K562 (cell line): ENCODE measurements around the gene CRTC3. TPM values are rescaled to one million over a fixed set of nuclear protein-coding genes. Genes with fewer than 3 reads are reported as not detected.

Experiments used
- ARID2 ChIP-seq: fragments of 450-650 bp; IDR thresholded peaks from 2 replicates; pipeline ENCODE4 v1.6.1; 2017; ENCODE audit warnings: antibody characterized with exemption, mild to moderate bottlenecking
- BHLHE40 ChIP-seq: IDR thresholded peaks from 2 replicates; pipeline ENCODE4 v1.6.1; 2011; ENCODE audit warnings: low read length, improper control_type of control experiment
- CBX5 ChIP-seq: IDR thresholded peaks from 2 replicates; pipeline ENCODE4 v1.6.1; 2014; ENCODE audit warnings: low read depth, borderline replicate concordance
- CEBPB ChIP-seq: fragments of 450-650 bp; IDR thresholded peaks from 2 replicates; pipeline ENCODE4 v1.6.1; 2016; ENCODE audit warnings: missing genetic modification characterization, missing compliant biosample characterization
- CREBBP ChIP-seq: IDR thresholded peaks from one replicate; pipeline ENCODE4 v1.6.1; 2012; ENCODE audit warnings: low read depth, mild to moderate bottlenecking, control low read depth, inconsistent platforms, low read length
- CSDE1 ChIP-seq, 2 experiments: fragments of 450-650 bp; IDR thresholded peaks; 2 replicates each; pipeline ENCODE4 v1.6.1; 2016; ENCODE audit warnings: mild to moderate bottlenecking in 1 of 2
- HLTF ChIP-seq: fragments of 450-650 bp; IDR thresholded peaks from 2 replicates; pipeline ENCODE4 v1.6.1; 2016
- MAFK ChIP-seq: IDR thresholded peaks from 2 replicates; pipeline ENCODE4 v1.6.1; 2011; ENCODE audit warnings: low read length, improper control_type of control experiment
- NBN ChIP-seq: fragments of 450-650 bp; IDR thresholded peaks from 2 replicates; pipeline ENCODE4 v1.6.1; 2016; ENCODE audit warnings: low read depth, mild to moderate bottlenecking
- NCOA6 ChIP-seq: fragments of 450-650 bp; IDR thresholded peaks from 2 replicates; pipeline ENCODE4 v1.6.1; 2017; ENCODE audit warnings: mild to moderate bottlenecking
- NFIC ChIP-seq: fragments of 450-650 bp; IDR thresholded peaks from 2 replicates; pipeline ENCODE4 v1.6.1; 2017; ENCODE audit warnings: mild to moderate bottlenecking, inconsistent platforms
- NFXL1 ChIP-seq: fragments of 450-650 bp; formaldehyde crosslinking; IDR thresholded peaks from 2 replicates; pipeline ENCODE4 v1.4.0; 2021; ENCODE audit warnings: mild to moderate bottlenecking
- NR2C1 ChIP-seq, 2 experiments: fragments of 450-650 bp; IDR thresholded peaks; 2 replicates each; pipeline ENCODE4 v1.6.1; 2017; ENCODE audit warnings: mild to moderate bottlenecking in 2 of 2, antibody characterized with exemption in 1 of 2, inconsistent platforms in 1 of 2, missing compliant biosample characterization in 1 of 2, missing genetic modification characterization in 1 of 2
- POLR2G ChIP-seq: fragments of 200-400 bp; formaldehyde crosslinking; IDR thresholded peaks from 2 replicates; pipeline ENCODE4 v1.6.1; 2017; ENCODE audit warnings: low read depth, mild to moderate bottlenecking, antibody characterized with exemption, low read length, moderate library complexity
- SLC30A9 ChIP-seq: fragments of 250-450 bp; sonication (Bioruptor Pico); IDR thresholded peaks from 2 replicates; pipeline ENCODE4 v1.8.0; 2022; ENCODE audit warnings: mild to moderate bottlenecking, moderate library complexity
- ZBTB17 ChIP-seq: fragments of 450-650 bp; formaldehyde crosslinking; IDR thresholded peaks from 2 replicates; pipeline ENCODE4 v1.4.0; 2020; ENCODE audit warnings: mild to moderate bottlenecking
- ZNF24 ChIP-seq: fragments of 450-650 bp; IDR thresholded peaks from 2 replicates; pipeline ENCODE4 v1.6.1; 2016
- ZNF431 ChIP-seq: sonication (generic); formaldehyde crosslinking; IDR thresholded peaks from 2 replicates; pipeline ENCODE4 v1.8.0; 2022; ENCODE audit warnings: mild to moderate bottlenecking, missing genetic modification reagents
- ZNF551 ChIP-seq: fragments of 250-450 bp; sonication (Bioruptor Pico); IDR thresholded peaks from 2 replicates; pipeline ENCODE4 v1.5.0; 2021; ENCODE audit warnings: mild to moderate bottlenecking, moderate library complexity
- polyA plus RNA-seq, 8 experiments: library from polyadenylated mRNA; depleted of rRNA in 4 of 8; stranded (reverse) in 5 of 8; unstranded in 3 of 8; fragments of >200 nt; fragmentation: Nextera tagmentation in 2 of 8; fragmentation: Illumina TruSeq in 1 of 8; extraction: Ambion mirVana in 2 of 8; extraction: Trizol in 1 of 8; gene quantifications; 2 replicates each; pipeline versions ENCODE4 v1.2.1 to v1.2.3, GENCODE V29; 2011 to 2014; ENCODE audit warnings: inconsistent platforms in 1 of 8, missing spikeins in 1 of 8
- total RNA-seq, 7 experiments: library from RNA; depleted of rRNA in 6 of 7; stranded (reverse); fragments of >200 nt in 6 of 7; fragmentation: Illumina TruSeq in 2 of 7; extraction: Trizol in 2 of 7; gene quantifications; 2 replicates each; pipeline versions ENCODE4 v1.2.1 to v1.2.3, GENCODE V29; 2011 to 2021; ENCODE audit warnings: low replicate concordance in 1 of 7
- TF ChIP-seq, protein P1 (sequence below): sonication (generic); formaldehyde crosslinking; IDR thresholded peaks from 2 replicates; pipeline ENCODE4 v1.8.1; 2023; ENCODE audit warnings: mild to moderate bottlenecking, missing genetic modification reagents
- TF ChIP-seq, protein P2 (sequence below): fragments of 250-450 bp; sonication (Bioruptor Pico); IDR thresholded peaks from 2 replicates; pipeline ENCODE4 v1.5.0; 2020; ENCODE audit warnings: mild to moderate bottlenecking
- TF ChIP-seq, protein P3 (sequence below): sonication (generic); formaldehyde crosslinking; IDR thresholded peaks from 2 replicates; pipeline ENCODE4 v1.8.0; 2022; ENCODE audit warnings: missing genetic modification reagents, mild to moderate bottlenecking, borderline replicate concordance
- TF ChIP-seq, protein P4 (sequence below): fragments of 450-650 bp; formaldehyde crosslinking; IDR thresholded peaks from 2 replicates; pipeline ENCODE4 v1.4.0; 2022; ENCODE audit warnings: missing genetic modification characterization
- TF ChIP-seq, protein P5 (sequence below): sonication (generic); formaldehyde crosslinking; IDR thresholded peaks from 2 replicates; pipeline ENCODE4 v1.8.1; 2022; ENCODE audit warnings: missing genetic modification reagents

CRTC3 gene
- total and polyA plus RNA-seq, 9 of the 15 experiments (the other 6 are each of a cell fraction or from before 2014, with no cell fraction given) = 1.2 to 19.0 (median 11.6) TPM

GRCh38 chr15:90664650-90665287 is 135.0 kb downstream of the CRTC3 start (continued):
- TF ChIP-seq, protein P1, sequence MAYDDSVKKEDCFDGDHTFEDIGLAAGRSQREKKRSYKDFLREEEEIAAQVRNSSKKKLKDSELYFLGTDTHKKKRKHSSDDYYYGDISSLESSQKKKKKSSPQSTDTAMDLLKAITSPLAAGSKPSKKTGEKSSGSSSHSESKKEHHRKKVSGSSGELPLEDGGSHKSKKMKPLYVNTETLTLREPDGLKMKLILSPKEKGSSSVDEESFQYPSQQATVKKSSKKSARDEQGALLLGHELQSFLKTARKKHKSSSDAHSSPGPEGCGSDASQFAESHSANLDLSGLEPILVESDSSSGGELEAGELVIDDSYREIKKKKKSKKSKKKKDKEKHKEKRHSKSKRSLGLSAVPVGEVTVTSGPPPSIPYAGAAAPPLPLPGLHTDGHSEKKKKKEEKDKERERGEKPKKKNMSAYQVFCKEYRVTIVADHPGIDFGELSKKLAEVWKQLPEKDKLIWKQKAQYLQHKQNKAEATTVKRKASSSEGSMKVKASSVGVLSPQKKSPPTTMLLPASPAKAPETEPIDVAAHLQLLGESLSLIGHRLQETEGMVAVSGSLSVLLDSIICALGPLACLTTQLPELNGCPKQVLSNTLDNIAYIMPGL = no peak
- TF ChIP-seq NFXL1 (CRISPR knock-in tag) (no peak), POLR2G (peak; percentile 71), SLC30A9 (CRISPR knock-in tag) (no peak), MAFK (no peak), HLTF (0 out of 2 replicates have a peak, but pooled peaks have one; percentile 42), CEBPB (tag) (0 out of 2 replicates have a peak, but pooled peaks have one; percentile 25), ZNF551 (CRISPR knock-in tag) (no peak), CBX5 (no peak), NR2C1 (IDR thresholded peaks at IDR 0.05) (no peak), NR2C1 (tag; IDR thresholded peaks at IDR 0.05) (peak; percentile 14; the same call in 1 of the 2 replicates), NCOA6 (no peak), NFIC (no peak), ZNF431 (CRISPR knock-in tag) (no peak), NBN (0 out of 2 replicates have a peak, but pooled peaks have one; percentile 38), CREBBP (no peak), ARID2 (no peak), ZNF24 (no peak), ZBTB17 (CRISPR knock-in tag) (0 out of 2 replicates have a peak, but pooled peaks have one; percentile 26), CSDE1 (IDR thresholded peaks at IDR 0.05) (no peak), BHLHE40 (peak; percentile 44; the same call in 1 of the 2 replicates)
- TF ChIP-seq, protein P2, sequence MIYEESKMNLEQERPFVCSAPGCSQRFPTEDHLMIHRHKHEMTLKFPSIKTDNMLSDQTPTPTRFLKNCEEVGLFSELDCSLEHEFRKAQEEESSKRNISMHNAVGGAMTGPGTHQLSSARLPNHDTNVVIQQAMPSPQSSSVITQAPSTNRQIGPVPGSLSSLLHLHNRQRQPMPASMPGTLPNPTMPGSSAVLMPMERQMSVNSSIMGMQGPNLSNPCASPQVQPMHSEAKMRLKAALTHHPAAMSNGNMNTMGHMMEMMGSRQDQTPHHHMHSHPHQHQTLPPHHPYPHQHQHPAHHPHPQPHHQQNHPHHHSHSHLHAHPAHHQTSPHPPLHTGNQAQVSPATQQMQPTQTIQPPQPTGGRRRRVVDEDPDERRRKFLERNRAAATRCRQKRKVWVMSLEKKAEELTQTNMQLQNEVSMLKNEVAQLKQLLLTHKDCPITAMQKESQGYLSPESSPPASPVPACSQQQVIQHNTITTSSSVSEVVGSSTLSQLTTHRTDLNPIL (CRISPR knock-in tag) = no peak
- TF ChIP-seq, protein P3, sequence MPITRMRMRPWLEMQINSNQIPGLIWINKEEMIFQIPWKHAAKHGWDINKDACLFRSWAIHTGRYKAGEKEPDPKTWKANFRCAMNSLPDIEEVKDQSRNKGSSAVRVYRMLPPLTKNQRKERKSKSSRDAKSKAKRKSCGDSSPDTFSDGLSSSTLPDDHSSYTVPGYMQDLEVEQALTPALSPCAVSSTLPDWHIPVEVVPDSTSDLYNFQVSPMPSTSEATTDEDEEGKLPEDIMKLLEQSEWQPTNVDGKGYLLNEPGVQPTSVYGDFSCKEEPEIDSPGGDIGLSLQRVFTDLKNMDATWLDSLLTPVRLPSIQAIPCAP = no peak
- TF ChIP-seq, protein P4, sequence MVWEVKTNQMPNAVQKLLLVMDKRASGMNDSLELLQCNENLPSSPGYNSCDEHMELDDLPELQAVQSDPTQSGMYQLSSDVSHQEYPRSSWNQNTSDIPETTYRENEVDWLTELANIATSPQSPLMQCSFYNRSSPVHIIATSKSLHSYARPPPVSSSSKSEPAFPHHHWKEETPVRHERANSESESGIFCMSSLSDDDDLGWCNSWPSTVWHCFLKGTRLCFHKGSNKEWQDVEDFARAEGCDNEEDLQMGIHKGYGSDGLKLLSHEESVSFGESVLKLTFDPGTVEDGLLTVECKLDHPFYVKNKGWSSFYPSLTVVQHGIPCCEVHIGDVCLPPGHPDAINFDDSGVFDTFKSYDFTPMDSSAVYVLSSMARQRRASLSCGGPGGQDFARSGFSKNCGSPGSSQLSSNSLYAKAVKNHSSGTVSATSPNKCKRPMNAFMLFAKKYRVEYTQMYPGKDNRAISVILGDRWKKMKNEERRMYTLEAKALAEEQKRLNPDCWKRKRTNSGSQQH (CRISPR knock-in tag) = no peak
- TF ChIP-seq, protein P5, sequence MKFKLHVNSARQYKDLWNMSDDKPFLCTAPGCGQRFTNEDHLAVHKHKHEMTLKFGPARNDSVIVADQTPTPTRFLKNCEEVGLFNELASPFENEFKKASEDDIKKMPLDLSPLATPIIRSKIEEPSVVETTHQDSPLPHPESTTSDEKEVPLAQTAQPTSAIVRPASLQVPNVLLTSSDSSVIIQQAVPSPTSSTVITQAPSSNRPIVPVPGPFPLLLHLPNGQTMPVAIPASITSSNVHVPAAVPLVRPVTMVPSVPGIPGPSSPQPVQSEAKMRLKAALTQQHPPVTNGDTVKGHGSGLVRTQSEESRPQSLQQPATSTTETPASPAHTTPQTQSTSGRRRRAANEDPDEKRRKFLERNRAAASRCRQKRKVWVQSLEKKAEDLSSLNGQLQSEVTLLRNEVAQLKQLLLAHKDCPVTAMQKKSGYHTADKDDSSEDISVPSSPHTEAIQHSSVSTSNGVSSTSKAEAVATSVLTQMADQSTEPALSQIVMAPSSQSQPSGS (CRISPR knock-in tag) = no peak
